ENCODE measurements around the gene RAPGEF1. TPM values are rescaled to one million over a fixed set of nuclear protein-coding genes. Genes with fewer than 3 reads are reported as not detected.

The RAPGEF1 gene
- total RNA-seq, 1 donor from 2014 or later, result 73.1 TPM

GRCh38 chr9:131776473-131776872 is 36.6 kb upstream of the RAPGEF1 start:
- H3K9me3 Mint-ChIP-seq (ENCODE audit: low read depth), result peaks cover 5% of the 10 kb centered on the region
- TF ChIP-seq, protein P1, sequence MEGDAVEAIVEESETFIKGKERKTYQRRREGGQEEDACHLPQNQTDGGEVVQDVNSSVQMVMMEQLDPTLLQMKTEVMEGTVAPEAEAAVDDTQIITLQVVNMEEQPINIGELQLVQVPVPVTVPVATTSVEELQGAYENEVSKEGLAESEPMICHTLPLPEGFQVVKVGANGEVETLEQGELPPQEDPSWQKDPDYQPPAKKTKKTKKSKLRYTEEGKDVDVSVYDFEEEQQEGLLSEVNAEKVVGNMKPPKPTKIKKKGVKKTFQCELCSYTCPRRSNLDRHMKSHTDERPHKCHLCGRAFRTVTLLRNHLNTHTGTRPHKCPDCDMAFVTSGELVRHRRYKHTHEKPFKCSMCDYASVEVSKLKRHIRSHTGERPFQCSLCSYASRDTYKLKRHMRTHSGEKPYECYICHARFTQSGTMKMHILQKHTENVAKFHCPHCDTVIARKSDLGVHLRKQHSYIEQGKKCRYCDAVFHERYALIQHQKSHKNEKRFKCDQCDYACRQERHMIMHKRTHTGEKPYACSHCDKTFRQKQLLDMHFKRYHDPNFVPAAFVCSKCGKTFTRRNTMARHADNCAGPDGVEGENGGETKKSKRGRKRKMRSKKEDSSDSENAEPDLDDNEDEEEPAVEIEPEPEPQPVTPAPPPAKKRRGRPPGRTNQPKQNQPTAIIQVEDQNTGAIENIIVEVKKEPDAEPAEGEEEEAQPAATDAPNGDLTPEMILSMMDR (IDR thresholded peaks at IDR 0.05), result no peak
- H3K36me3 Mint-ChIP-seq (ENCODE audit: low read depth), result peaks cover 1% of the 10 kb centered on the region
- H3K4me3 Mint-ChIP-seq (ENCODE audit: unreplicated experiment), result no peak overlapping the region
- no peak overlapping the region for H3K27ac Mint-ChIP-seq (ENCODE audit: unreplicated experiment)
- H3K4me1 Mint-ChIP-seq (ENCODE audit: low read depth), result no peaks in the 10 kb centered on the region
- DNase-seq (ENCODE audit: low spot score), result no peak
- peaks cover 21% of the 10 kb centered on the region for H3K27me3 Mint-ChIP-seq (ENCODE audit: low read depth)

GRCh38 chr9:131776036-131776435 is 36.2 kb upstream of the RAPGEF1 start:
- peaks cover 5% of the 10 kb centered on the region for H3K9me3 Mint-ChIP-seq (ENCODE audit: low read depth)
- no peak overlapping the region for H3K4me3 Mint-ChIP-seq (ENCODE audit: unreplicated experiment)
- peaks cover 1% of the 10 kb centered on the region for H3K36me3 Mint-ChIP-seq (ENCODE audit: low read depth)
- no peak overlapping the region for H3K27ac Mint-ChIP-seq (ENCODE audit: unreplicated experiment)
- no peak for DNase-seq (ENCODE audit: low spot score)
- TF ChIP-seq, protein P1 (IDR thresholded peaks at IDR 0.05), result no peak
- H3K27me3 Mint-ChIP-seq (ENCODE audit: low read depth), result peaks cover 21% of the 10 kb centered on the region
- no peaks in the 10 kb centered on the region for H3K4me1 Mint-ChIP-seq (ENCODE audit: low read depth)

DNA sequence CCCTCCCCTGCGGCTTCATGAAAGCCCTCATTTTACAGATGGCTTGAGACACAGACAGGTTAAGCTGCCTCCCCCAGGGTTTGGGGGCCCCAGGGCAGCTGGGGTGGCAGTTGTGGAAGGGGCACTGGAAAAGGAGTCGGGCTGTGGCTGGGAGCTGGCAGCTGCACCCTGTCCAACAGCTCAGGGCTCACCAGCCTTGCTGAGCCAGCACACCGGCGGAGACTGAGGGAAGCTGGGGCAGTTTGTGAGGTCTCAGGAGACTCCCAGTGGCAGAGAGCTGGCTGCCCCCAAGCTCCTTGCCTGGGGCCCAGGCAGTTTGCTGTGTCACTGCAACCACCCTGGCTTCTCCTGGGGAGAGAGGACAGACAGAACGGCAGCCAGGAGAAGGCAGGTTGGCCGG is 34.8 kb upstream of the RAPGEF1 start:
- H3K9me3 Mint-ChIP-seq (ENCODE audit: low read depth), result peaks cover 5% of the 10 kb centered on the region
- TF ChIP-seq, protein P1 (IDR thresholded peaks at IDR 0.05), result no peak
- no peak overlapping the region for H3K4me3 Mint-ChIP-seq (ENCODE audit: unreplicated experiment)
- no peak overlapping the region for H3K27ac Mint-ChIP-seq (ENCODE audit: unreplicated experiment)
- DNase-seq (ENCODE audit: low spot score), result no peak
- peaks cover 1% of the 10 kb centered on the region for H3K36me3 Mint-ChIP-seq (ENCODE audit: low read depth)
- no peaks in the 10 kb centered on the region for H3K4me1 Mint-ChIP-seq (ENCODE audit: low read depth)
- peaks cover 30% of the 10 kb centered on the region for H3K27me3 Mint-ChIP-seq (ENCODE audit: low read depth)

DNA sequence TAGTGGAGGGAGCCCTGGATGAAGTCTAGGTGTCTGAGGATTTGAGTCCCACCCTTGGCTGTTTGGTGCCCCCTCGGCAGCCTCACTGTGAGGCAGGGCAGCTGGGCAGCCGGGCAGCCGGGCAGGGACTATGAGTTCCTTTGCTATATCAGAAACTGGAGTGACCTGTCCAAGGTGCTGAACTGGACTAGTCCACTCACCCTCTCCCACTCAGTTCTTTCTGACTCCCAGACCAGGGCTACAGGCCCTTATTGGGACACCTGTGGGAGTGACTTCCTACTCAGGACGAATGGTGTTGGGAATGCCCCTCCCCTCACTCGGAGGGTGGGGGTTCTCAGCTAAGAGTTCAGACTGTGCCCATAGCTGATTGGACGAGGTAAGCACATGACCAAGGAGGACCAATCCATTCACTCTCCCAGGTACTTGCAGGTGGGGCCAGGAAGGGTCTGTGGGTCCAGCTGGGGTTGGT is 34.1 kb upstream of the RAPGEF1 start:
- no peaks in the 10 kb centered on the region for H3K4me1 Mint-ChIP-seq (ENCODE audit: low read depth)
- H3K4me3 Mint-ChIP-seq (ENCODE audit: unreplicated experiment), result no peak overlapping the region
- TF ChIP-seq, protein P1 (IDR thresholded peaks at IDR 0.05), result no peak
- H3K27ac Mint-ChIP-seq (ENCODE audit: unreplicated experiment), result no peak overlapping the region
- H3K36me3 Mint-ChIP-seq (ENCODE audit: low read depth), result peaks cover 1% of the 10 kb centered on the region
- DNase-seq (ENCODE audit: low spot score), result no peak
- peaks cover 31% of the 10 kb centered on the region for H3K27me3 Mint-ChIP-seq (ENCODE audit: low read depth)
- peaks cover 4% of the 10 kb centered on the region for H3K9me3 Mint-ChIP-seq (ENCODE audit: low read depth)

GRCh38 chr9:131772940-131773339 is 33.1 kb upstream of the RAPGEF1 start:
- no peak for DNase-seq (ENCODE audit: low spot score)
- Mint-ChIP-seq H3K27me3 (ENCODE audit: low read depth) (peaks cover 33% of the 10 kb centered on the region), H3K36me3 (ENCODE audit: low read depth) (no peaks in the 10 kb centered on the region), H3K9me3 (ENCODE audit: low read depth) (no peaks in the 10 kb centered on the region), H3K27ac (ENCODE audit: unreplicated experiment) (no peak overlapping the region), H3K4me3 (ENCODE audit: unreplicated experiment) (no peak overlapping the region), H3K4me1 (ENCODE audit: low read depth) (no peaks in the 10 kb centered on the region)
- TF ChIP-seq, protein P1 (IDR thresholded peaks at IDR 0.05), result no peak

All from chondrocyte (in vitro differentiated cells).